NOMO-1 (cell line): ENCODE results near the gene KDELR3.

Source experiments
- DNase-seq, 2 experiments: peaks; one replicate each; lab custom pipeline; 2025; ENCODE audit not compliant: unreplicated experiment in 2 of 2; lab: John Stamatoyannopoulos, UW

The KDELR3 gene

GRCh38 chr22:38510416-38510970, 42.6 kb downstream of the KDELR3 start:
- no peak for DNase-seq

GRCh38 chr22:38513063-38513462, 45.2 kb downstream of the KDELR3 start:
- no peak for DNase-seq

GRCh38 chr22:38518620-38519019, 50.7 kb downstream of the KDELR3 start:
- no peak for DNase-seq

GRCh38 chr22:38519453-38520250, 51.8 kb downstream of the KDELR3 start:
- DNase-seq = no peak

GRCh38 chr22:38523029-38523428, 55.1 kb downstream of the KDELR3 start:
- no peak for DNase-seq

- no peak for DNase-seq
These were observed 55.6 kb downstream of the KDELR3 start for GRCh38 chr22:38523479-38523878.

- peak; percentile 6 to 76 for DNase-seq
These were observed 56.5 kb downstream of the KDELR3 start for GRCh38 chr22:38524429-38524828.

- DNase-seq = peak; percentile 48 to 86
These were observed 63.5 kb downstream of the KDELR3 start for GRCh38 chr22:38531251-38531938.
